MM.1S (cell line): ENCODE measurements around the gene OR12D2.

Experiments used
- DNase-seq: peaks from one replicate; pipeline ENCODE4 v3.0.0-alpha.2; 2015
- H2AFZ ChIP-seq: fragments of 300-600 bp; sonication (generic); 2 replicates; pipeline ENCODE4 v1.6.0; 2016; ENCODE audit warnings: antibody characterized with exemption, low read length
- H3F3A ChIP-seq: fragments of 300-600 bp; sonication (generic); 2 replicates; pipeline ENCODE4 v1.6.1; 2016; ENCODE audit warnings: mild to moderate bottlenecking, antibody characterized with exemption, low read length, moderate library complexity, mixed read lengths; ENCODE audit not compliant: insufficient read depth
- H3K27ac ChIP-seq: fragments of 300-600 bp; sonication (generic); 2 replicates; pipeline ENCODE4 v1.5.1; 2016; ENCODE audit warnings: mild to moderate bottlenecking, low read length
- H3K27me3 ChIP-seq: fragments of 300-600 bp; sonication (generic); replicated peaks from 2 replicates; pipeline ENCODE4 v1.6.0; 2016; ENCODE audit warnings: low read length; ENCODE audit not compliant: insufficient read depth
- H3K36me3 ChIP-seq: fragments of 300-600 bp; sonication (generic); replicated peaks from 2 replicates; pipeline ENCODE4 v1.6.1; 2016; ENCODE audit warnings: mild to moderate bottlenecking, low read length, mixed read lengths; ENCODE audit not compliant: insufficient read depth
- H3K4me1 ChIP-seq: fragments of 300-600 bp; sonication (generic); 2 replicates; pipeline ENCODE4 v1.6.1; 2016; ENCODE audit warnings: low read length, mixed read lengths
- H3K4me2 ChIP-seq: fragments of 300-600 bp; sonication (generic); 2 replicates; pipeline ENCODE4 v1.6.0; 2016; ENCODE audit warnings: low read depth, low read length
- H3K4me3 ChIP-seq: fragments of 300-600 bp; sonication (generic); 2 replicates; pipeline ENCODE4 v1.5.1; 2016; ENCODE audit warnings: low read length, mixed read lengths
- H3K79me2 ChIP-seq: fragments of 300-600 bp; sonication (generic); 2 replicates; pipeline ENCODE4 v1.6.1; 2016; ENCODE audit warnings: mixed run types, low read length, mixed read lengths
- H3K9ac ChIP-seq: fragments of 300-600 bp; sonication (generic); 2 replicates; pipeline ENCODE4 v1.6.1; 2016; ENCODE audit warnings: low read length, mixed read lengths
- H3K9me2 ChIP-seq: fragments of 300-600 bp; sonication (generic); replicated peaks from 2 replicates; pipeline ENCODE4 v1.6.1; 2016; ENCODE audit warnings: mild to moderate bottlenecking, low read length, mixed read lengths; ENCODE audit not compliant: insufficient read depth
- H3K9me3 ChIP-seq: fragments of 300-600 bp; sonication (generic); replicated peaks from 2 replicates; pipeline ENCODE4 v1.6.1; 2016; ENCODE audit warnings: mild to moderate bottlenecking, low read length, mixed read lengths; ENCODE audit not compliant: insufficient read depth
- H4K20me1 ChIP-seq: fragments of 300-600 bp; sonication (generic); 2 replicates; pipeline ENCODE4 v1.6.1; 2016; ENCODE audit warnings: mild to moderate bottlenecking, low read length, moderate library complexity, mixed read lengths; ENCODE audit not compliant: insufficient read depth
- EZH2 ChIP-seq: fragments of 300-600 bp; sonication (generic); optimal IDR thresholded peaks from 2 replicates; pipeline ENCODE3; 2017; ENCODE audit warnings: low read depth, mild to moderate bottlenecking, antibody characterized with exemption, low read length, mixed read lengths
- EZH2phosphoT487 ChIP-seq: fragments of 300-600 bp; sonication (generic); IDR thresholded peaks from 2 replicates; pipeline ENCODE4 v1.6.1; 2018; ENCODE audit warnings: antibody characterized with exemption, low read length
- TF ChIP-seq, protein P1 (sequence below): fragments of 300-600 bp; sonication (generic); IDR thresholded peaks from 2 replicates; pipeline ENCODE4 v1.5.1; 2016; ENCODE audit warnings: antibody characterized with exemption, low read length, mixed read lengths

Gene OR12D2

DNA sequence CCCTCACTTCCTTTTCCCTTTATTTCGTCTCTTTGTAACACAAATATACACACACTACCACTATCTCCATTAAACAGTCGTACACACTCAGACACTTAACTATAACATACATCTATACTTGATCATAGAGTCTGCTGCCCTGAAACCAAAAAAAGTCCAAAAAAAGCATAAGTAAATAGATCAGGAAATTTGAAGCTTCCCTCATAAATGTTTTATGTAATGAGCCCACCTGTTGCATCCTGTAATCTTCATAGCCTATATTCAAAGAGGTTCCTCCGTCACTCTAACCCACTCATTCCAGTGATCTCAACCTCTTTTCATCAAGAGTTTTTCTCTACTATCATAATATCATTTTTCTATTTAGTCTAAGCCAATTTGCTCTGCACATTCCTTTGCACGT, 6.9 kb upstream of the OR12D2 start:
- Histone ChIP-seq H2AFZ (no peak overlapping the region), H3K9me2 (no peaks in the 10 kb centered on the region; the same call in 1 of the 2 replicates), H3K27me3 (no peaks in the 10 kb centered on the region), H3K27ac (no peak overlapping the region), H3K4me2 (no peak overlapping the region), H3K9me3 (no peaks in the 10 kb centered on the region), H3K4me1 (no peaks in the 10 kb centered on the region), H4K20me1 (no peaks in the 10 kb centered on the region), H3F3A (no peaks in the 10 kb centered on the region), H3K9ac (no peak overlapping the region), H3K36me3 (no peaks in the 10 kb centered on the region), H3K4me3 (no peak overlapping the region), H3K79me2 (no peaks in the 10 kb centered on the region)
- DNase-seq: no peak
- TF ChIP-seq EZH2: no peak
- TF ChIP-seq, protein P1, sequence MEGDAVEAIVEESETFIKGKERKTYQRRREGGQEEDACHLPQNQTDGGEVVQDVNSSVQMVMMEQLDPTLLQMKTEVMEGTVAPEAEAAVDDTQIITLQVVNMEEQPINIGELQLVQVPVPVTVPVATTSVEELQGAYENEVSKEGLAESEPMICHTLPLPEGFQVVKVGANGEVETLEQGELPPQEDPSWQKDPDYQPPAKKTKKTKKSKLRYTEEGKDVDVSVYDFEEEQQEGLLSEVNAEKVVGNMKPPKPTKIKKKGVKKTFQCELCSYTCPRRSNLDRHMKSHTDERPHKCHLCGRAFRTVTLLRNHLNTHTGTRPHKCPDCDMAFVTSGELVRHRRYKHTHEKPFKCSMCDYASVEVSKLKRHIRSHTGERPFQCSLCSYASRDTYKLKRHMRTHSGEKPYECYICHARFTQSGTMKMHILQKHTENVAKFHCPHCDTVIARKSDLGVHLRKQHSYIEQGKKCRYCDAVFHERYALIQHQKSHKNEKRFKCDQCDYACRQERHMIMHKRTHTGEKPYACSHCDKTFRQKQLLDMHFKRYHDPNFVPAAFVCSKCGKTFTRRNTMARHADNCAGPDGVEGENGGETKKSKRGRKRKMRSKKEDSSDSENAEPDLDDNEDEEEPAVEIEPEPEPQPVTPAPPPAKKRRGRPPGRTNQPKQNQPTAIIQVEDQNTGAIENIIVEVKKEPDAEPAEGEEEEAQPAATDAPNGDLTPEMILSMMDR: no peak
- TF ChIP-seq EZH2phosphoT487: no peak

GRCh38 chr6:29399525-29399924, 4.1 kb downstream of the OR12D2 start:
- Histone ChIP-seq H3K36me3 (no peaks in the 10 kb centered on the region), H3K79me2 (no peaks in the 10 kb centered on the region), H3K9ac (no peak overlapping the region), H3K27me3 (no peaks in the 10 kb centered on the region), H3K4me2 (peak overlapping the region; percentile 8; the same call in 1 of the 2 replicates), H3K4me1 (no peaks in the 10 kb centered on the region), H2AFZ (0 out of 2 replicates have a peak overlapping the region, but pooled peaks have one; percentile 16), H3K9me2 (no peaks in the 10 kb centered on the region), H3K27ac (no peak overlapping the region), H3F3A (no peaks in the 10 kb centered on the region), H4K20me1 (no peaks in the 10 kb centered on the region), H3K9me3 (no peaks in the 10 kb centered on the region), H3K4me3 (no peak overlapping the region)
- TF ChIP-seq EZH2 (no peak), EZH2phosphoT487 (no peak)
- TF ChIP-seq, protein P1: no peak
- DNase-seq: no peak

DNA sequence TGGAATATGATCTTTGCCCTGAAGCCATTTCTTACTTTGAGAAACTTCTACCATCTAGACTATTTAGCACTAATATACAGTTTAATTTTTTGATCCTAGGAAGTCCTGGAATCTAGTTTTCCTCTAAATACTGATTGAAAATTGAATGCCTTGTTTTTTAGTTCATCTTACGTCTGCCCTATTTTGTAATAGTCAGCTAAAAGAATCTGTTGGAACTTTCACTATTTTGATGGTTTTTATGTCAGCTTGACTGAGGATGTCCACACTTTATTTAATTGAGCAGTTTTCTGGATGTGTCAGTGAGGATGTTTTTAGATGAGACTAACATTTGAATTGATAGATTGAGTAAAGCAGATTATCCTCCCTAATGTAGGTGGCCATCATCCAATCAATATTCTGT, 8.4 kb downstream of the OR12D2 start:
- Histone ChIP-seq H3F3A (no peaks in the 10 kb centered on the region), H3K9me2 (no peaks in the 10 kb centered on the region), H3K27ac (no peak overlapping the region), H3K4me3 (no peak overlapping the region), H3K4me1 (no peaks in the 10 kb centered on the region), H2AFZ (no peak overlapping the region), H3K9me3 (no peaks in the 10 kb centered on the region), H3K36me3 (no peaks in the 10 kb centered on the region), H3K9ac (no peak overlapping the region), H3K79me2 (no peaks in the 10 kb centered on the region), H3K27me3 (no peaks in the 10 kb centered on the region), H3K4me2 (no peak overlapping the region), H4K20me1 (no peaks in the 10 kb centered on the region)
- DNase-seq: no peak
- TF ChIP-seq, protein P1: no peak
- no peak for TF ChIP-seq EZH2
- TF ChIP-seq EZH2phosphoT487: no peak
